GM21737 (cell line): ENCODE results near the gene CHIC2.
"Not testable (repeated sequence)": the region's sequence is repeated elsewhere in the genome, so short reads cannot be mapped to it uniquely, and the experiment has no call there.

Source experiments
- ATAC-seq: cut with Tn5 transposase; IDR thresholded peaks from one replicate; pipeline ENCODE4 v1.9.1; 2021; ENCODE audit warnings: mild to moderate bottlenecking, moderate library complexity; ENCODE audit not compliant: unreplicated experiment

The CHIC2 gene

DNA sequence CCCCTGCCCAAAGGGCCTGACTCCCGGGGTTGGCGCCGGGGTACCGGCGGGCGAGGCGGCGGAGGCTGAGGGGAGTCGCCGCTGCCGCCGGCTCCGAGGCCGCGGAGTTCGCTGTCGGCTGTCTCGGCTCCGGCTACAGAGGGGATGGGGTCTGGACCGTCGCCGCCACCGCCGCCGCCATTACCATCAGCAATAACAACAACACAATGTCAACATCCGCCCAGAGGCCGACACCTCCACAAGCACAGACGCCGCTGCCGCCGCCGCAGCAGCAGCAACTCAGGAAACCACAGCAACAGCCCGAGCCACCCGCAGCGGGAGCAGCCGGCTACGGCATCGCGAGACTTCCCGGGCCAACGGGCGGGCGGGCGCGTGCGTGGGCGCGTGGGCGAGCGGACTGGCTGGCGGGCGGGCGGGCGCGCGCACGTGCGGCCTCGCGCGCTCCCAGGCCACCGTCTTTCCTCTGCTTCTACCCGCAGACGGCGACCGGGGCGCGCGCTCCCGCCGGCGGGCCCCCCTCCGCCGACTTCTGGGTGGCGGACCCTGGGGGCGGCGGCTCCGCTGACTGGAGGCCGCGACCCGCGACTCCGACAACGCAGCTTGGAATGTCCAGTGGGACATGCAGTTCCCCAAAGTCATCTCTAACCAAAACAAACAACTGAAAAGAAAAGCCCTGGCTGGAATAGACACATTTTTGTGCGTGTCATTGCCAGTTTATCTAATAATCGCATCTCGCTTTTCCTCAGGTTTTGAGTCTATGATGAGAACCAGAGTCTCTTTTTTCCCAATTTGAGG is at the start of gene CHIC2:
CHIC2 (minus strand) TSS at position 289 of the 795 bp plus-strand sequence. CDS start 305 bp downstream, outside the sequence.
- peak; percentile 94 for ATAC-seq

DNA sequence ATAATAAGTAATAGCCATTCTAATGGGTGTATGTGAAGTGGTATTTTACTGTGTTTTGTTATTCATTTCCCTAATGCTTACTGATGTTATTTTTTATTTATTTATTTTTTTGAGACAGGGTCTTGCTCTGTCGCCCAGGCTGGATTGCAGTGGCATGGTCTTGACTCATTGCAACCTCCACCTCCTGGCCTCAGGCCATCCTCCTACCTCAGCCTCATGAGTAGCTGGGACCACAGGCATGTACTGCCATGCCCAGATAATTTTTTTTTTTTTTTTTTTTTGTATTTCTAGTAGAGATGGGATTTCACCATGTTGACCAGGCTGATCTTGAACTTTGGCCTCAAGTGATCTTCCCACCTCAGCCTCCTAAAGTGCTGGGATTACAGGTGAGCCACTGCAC is 48.8 kb upstream of the CHIC2 start:
- ATAC-seq: not testable (repeated sequence)

DNA sequence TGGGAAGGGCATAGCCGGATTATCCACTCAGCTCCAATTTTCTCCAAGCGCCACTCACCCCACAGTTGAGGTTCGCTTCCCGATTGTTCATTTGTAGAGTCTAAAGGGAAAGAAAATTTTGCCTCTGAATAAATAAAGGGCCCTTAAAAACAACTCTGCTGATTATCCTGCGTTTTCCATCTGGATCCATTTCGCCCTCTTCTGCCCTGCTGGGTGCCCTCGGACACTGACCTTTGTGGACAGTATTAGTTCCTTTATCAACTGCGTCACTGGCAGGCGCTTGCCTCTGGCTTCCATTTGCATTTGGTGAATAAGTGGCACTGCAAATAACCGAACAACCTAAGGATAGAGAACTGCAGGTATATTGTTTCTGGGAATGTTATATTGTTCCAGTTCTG is 45.6 kb upstream of the CHIC2 start:
- no peak for ATAC-seq

DNA sequence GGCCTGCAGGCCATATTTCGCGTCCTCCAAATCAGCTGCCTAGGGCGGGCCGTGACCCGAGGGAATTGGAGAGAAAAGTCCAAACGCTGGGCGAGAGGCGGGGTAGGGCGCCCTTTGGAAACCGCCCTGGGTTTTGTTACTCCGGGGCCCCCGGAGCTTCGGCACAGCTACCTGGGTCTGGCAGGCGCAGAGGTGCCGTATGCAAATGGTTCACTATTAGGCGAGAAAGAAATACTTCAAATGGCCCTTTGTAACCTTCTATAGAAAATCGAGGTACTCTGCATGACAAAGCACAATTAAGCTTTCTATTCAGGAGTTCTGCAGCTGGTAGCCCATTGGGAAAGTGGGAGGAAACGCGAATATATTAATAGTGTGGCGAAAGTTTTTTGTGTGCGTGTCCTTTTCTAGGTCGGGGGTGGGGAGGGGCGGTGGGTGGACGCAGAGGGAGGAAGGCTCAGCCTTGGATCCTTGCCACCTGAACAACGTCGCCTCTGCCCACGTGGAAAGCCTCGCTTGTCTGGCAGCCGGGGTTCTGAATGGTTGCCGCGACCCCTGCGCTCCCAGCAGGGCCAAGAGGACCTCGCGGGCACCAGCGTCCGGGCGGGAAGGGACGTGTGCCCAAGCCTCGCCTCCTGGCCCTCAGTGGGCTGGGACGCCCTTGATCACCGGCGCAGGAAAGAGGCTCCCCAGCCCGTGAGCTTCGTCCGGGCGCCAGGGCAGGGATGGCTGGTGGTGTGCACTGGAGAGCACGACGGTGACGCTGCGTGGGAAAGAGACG is 45.0 kb upstream of the CHIC2 start:
- no peak for ATAC-seq

DNA sequence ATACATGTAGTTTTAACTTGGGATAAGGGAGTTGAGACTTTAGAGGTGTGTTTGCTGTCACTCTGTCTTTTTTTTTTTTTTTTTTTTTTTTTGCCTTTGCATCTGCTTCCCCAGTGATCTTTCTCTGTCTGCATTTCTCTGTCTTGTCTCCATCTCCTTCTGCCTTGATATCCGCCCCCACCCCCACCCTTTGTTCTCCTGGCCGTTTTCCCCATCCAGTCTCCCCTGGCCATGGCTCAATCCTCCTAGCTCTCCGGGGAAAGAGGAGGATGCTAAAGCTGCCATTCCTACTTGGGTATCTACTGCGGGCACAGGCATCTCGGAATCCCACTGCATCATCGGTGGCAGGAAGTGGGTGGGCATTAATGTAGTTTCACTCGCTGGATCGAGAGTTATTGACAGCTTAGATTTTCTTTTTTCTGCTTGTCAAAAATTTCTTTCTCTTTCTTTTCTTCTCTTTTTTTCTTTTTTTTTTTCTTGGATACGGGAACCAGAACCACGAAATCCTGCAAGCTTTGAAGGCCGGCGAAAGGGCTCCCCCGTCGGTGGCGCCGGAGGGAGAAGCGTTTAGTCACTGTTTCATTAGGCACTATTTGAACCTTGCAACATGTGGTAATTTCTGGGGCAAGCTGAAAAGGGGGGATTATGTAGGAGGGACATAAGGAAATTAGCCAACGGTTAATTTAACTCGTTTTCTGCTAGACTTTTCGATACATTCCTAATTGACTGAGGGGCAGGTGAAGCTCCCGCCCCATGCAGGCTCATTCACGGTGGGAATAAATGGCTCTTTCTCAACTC is 43.7 kb upstream of the CHIC2 start:
- no peak for ATAC-seq

DNA sequence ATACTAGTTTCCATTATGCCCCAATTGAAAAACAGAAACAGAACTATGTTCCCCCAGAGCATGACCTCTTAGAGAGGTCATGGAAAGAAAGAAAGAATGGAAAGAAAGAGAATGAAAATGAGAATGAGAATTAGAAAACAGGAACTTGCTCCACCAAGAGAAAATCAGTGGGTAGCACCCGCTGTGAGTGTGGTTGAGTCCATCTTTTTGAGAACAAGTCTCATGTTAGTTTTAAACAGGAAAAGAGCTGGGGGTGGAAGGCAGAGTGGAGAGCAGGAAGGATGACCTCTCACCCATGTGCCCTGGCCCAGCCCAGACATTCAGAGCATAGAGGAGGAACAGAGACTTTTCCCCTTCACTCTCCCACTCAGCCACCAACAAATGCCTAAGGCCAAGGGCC is 40.5 kb upstream of the CHIC2 start:
- no peak for ATAC-seq

DNA sequence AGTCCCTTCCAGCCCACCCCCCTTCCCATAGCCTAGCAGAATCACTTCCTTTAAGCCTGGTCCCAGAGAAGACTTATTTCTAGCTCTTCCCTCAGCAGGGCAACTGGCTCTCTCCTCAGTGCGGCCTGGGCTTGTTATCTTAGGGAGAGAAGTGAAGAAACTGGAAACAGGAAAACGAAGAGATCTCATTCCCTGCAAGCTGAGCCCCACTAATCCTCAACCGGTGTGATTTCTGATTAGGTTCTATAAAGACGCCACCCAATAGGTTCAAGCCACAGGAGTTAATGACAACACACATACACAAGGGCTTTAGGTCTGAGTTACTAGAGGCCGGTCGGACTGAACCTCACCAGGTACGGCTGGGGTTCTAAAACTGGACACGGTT is 38.8 kb upstream of the CHIC2 start:
- ATAC-seq: no peak

DNA sequence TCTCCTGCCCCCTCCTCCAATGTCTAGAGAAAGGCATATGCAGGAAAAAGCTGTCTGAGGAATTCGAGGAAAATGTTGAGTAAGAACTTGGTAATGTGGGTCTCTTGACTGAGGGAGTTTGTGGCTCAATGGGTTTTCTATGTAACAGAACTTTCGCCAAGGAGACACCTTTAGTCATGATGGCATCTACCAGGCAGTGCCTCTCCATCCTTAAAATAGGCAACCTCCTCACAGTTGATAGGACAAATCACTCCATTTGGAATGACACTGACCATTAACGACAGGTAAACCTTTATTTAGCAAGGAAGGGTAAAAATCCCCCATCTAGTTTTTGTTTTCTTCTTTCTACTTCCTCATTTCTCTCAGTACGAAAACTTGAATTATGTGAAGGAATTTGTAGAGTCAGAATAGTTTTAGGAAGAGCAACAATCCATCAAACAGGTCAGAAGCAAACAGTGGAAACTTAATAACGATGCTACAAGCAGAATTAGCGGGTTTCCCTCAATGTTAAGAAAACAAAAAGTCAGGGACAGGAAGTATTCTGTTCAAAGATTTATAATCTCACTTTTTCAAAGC is 38.2 kb upstream of the CHIC2 start:
- ATAC-seq: no peak

DNA sequence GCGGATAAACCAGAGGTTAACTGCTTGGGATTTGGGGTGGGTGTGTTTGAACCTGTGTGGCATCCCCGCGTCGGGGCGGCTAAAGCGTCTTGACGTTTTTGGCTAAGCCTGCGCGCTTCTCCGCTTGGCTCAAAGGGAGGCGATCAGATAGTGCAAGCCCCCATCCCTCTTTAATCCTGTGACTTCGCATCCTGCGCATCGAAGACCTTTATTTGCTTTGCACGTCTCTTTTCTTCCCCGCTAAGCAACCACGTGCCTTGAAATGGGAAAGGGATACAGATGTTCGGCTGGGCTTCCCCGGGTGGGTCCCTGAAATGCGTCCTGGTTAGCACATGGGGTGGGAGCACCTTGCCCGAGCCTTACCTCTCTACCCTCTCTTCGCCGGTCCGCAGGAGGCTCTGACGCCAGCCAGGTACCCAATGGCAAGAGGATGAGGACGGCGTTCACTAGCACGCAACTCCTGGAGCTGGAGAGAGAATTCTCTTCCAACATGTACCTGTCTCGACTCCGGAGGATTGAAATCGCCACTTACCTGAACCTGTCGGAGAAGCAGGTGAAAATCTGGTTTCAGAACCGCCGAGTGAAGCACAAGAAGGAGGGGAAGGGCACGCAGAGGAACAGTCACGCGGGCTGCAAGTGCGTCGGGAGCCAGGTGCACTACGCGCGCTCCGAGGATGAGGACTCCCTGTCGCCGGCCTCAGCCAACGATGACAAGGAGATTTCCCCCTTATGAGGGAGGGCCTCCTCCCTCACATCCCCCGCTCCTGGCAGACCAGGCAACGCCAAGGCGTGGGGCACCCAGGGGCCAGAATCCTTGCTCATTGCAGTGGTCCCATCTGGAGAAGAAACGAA is 37.0 kb upstream of the CHIC2 start:
- no peak for ATAC-seq

DNA sequence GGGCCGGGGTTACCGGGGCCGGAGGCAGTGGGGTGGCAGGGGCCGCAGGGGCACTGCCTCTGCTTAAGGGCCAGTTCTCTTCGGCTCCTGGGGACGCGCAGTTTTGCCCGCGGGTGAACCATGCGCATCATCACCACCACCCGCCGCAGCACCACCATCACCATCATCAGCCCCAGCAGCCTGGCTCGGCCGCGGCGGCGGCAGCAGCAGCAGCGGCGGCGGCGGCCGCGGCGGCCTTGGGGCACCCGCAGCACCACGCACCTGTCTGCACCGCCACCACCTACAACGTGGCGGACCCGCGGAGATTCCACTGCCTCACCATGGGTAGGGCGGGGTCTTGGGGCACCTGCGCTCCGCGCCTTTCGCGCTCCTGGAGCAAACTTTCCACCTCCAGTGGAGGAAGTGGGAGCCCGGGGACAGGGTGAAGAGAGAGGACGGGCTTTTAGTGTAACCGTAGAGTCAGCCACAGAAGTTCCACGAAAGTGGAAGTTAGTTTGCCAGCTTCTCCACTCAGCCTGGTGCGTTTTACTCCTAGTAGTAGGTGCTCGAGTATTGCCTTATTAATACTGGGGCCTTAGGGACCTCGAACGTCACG is 36.3 kb upstream of the CHIC2 start:
- ATAC-seq: no peak

DNA sequence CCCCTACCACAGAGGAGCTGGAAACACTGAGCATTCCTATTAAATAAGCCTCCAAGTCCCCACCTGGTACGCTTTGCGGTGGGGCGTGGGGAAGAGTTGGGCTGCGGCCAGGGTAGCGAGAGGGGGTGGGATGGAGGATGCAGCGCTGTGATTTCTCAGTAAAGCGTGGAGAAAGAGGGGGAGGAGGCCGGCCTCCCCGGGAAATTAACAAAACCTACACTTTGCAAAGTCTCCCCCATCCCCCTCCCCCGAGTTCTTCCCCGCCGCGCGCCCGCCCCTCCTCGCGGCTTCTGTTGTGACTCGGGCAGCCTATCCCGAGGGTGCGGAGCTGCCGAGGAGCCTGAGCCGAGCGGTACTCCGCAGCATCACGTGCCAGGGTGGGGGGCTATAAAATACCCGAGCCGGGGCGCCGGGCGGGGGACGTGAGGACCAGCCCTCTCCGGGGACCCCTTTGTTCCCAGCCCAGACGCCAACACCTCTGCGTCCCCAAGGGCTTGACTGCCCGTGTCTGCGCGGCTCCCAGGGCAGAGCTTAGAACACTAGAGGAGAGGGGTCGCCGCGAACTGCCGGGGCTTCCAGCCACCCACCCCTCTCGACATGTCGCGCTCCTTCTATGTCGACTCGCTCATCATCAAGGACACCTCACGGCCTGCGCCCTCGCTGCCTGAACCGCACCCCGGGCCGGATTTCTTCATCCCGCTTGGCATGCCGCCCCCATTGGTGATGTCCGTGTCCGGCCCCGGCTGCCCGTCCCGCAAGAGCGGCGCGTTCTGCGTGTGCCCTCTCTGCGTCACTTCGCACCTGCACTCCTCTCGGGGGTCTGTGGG is 35.6 kb upstream of the CHIC2 start, which contains the start of gene GSX2:
GSX2 (plus strand) TSS at position 416 of the 827 bp plus-strand sequence; CDS start at position 598, 182 bp downstream.
- no peak for ATAC-seq

DNA sequence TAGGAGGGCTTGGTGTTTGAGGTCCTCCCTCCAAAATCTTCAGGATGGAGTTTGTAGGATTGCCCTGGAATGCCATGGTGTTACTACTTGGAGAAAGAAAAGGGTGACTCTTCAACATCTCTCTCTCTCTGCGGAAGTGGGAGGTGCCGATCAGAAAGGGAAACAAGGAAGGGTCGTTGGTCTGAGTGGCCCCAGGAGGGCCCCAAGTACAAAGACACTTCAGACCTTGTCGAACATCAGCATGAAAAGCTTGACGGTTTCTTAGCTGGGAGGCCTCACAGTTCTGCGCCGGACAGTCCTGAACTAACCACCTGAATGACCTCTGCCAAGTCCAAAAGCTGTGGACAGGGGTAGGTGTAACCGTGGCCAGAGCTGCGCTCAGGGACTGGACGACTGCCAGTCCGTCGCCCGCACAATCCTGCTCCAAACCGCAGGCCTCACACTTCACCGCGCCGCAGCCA is 34.9 kb upstream of the CHIC2 start:
- no peak for ATAC-seq

DNA sequence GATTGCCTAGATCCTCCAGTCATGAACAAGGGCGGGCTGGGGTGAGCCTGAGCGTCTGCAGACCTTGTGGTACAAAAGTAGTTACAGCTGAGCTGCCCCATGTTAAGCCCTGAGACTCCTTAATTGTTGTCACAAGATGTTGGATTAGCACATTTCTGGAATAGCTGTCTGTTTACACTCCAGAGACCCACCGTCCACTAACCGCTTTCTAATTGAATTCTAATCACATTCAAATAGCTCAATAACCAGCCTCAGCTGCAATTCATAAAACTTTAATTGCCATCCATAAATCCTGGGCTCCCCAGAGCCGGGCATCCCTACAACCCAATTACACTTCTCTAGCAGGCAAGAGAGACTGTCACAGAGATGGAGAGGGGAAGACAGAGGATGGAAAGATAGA is 34.0 kb upstream of the CHIC2 start:
- no peak for ATAC-seq

DNA sequence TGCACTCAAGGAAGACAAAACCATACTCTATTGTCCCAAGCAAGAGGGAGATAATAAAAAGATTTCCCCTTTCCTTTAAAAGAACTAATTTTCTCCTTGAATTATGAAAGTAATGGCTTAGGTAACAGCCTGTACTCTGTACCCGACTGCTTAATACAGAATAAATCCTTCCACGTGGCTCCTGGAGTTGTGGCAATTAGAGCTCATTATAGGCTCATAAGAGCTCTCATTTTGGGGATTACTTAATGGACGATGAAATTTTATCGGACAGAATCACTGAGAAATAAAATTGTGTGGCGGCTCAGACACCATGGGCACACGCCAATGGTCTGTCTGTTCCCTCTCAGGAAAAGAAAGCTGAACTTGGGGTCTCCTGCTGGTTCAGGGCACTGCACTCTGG is 32.7 kb upstream of the CHIC2 start:
- no peak for ATAC-seq

DNA sequence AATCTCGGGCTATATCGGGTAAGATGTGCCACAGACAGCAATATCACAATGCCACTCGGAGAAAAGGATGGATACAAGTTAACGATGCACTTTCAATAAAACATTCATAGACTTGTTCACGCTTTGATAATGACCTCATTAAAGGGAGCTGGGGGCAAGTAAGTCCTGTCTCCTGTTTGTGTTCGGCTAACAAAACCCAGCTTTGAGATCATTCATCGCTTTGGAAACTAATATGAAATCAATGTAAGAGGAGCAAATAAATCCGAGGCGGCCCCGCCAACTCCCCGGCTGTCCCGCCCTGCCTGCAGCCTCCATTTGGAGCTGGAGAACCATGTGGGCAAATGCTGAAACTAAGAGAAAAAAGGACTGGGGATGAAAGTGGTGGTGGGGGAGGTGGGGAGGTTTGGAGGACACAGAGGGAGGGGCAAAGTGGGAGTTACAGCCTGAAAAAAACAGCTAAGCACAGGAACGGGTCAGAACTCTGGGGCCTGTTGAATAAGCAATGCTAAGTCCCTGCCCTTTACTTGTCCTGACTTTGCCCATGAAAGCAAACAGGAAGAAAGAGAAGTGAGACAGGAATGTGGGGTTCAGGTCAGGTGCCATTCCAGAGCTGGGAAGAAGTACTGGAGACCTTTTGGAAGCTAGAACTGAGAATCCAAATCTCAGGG is 32.0 kb upstream of the CHIC2 start:
- ATAC-seq: no peak

DNA sequence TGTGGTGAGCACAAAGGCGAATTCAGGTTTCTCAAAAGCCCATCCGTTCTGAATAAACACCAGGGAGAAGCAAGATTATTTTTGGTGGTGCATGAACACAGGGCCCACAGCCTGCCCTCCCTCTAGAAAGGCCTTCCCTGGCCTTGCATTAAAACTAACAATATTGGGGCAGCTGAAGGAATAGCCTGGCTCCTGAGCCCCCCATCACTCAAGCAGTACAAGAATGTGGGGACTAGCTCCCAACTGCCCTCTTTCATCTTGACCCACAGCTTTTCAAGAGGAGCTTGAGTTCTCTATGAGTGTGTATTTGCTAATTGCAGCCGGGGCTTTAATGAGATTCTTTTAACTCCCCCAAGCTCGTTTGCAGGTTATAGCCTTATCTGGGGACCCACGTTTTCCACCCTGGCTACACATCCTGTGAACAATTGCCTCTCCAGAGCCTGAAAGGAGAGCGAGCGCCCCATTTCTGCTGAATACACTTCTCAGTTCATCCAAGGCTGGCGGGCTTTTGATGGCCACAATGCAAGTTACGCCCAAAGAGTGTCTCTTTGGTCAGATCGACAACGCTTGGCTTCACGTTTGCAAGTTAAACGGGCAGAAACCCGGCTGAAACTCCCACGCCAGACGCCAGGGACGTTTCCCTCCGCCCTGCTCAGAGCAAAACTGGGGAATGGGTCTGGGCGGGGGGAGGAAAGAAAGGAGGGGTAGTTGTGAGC is 30.9 kb upstream of the CHIC2 start:
- ATAC-seq: no peak

DNA sequence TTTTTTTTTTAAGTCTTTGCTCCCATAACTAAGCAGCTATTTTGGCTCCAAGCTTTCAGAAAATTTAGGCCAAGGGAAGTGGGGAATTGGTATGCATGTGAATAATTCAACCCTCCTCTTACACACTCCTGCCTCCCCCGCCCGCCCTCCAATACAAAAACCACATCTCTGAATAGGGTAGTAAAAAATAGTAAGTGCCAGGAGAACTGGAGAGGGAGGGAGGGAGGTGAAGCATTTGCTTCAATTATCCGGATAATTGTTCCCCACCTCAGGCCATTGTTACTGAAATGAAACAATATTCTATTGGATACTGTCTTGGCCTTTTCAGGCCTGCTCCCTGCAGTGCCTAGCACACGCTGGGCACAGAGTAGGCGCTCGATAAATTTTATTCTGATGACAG is 30.0 kb upstream of the CHIC2 start:
- ATAC-seq: no peak
